ENCODE data around the gene GPX4.

The GPX4 gene, protein sequence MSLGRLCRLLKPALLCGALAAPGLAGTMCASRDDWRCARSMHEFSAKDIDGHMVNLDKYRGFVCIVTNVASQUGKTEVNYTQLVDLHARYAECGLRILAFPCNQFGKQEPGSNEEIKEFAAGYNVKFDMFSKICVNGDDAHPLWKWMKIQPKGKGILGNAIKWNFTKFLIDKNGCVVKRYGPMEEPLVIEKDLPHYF

DNA sequence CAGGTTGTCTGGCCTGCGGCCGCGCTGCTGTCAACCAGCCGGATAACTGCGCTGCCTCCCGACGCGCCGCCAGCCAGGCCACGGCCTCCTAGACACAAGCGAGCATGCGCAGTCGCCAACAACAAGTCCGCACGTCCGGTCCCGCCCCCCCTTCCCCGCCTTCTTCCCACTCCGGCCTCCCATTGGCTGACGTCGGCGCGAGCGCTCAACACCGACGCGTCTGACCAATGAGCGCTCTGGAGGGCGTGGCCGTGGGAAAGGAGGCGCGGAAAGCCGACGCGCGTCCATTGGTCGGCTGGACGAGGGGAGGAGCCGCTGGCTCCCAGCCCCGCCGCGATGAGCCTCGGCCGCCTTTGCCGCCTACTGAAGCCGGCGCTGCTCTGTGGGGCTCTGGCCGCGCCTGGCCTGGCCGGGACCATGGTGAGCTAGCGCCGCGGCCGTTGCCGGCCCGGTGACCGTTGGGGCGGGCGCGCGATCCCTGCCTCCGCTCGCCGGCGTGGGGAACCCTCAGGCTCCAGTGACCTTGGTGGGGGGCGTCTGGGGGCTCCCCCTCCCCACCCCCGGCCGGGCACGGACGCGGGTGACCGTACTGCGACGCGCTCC lies at the start of gene GPX4:
GPX4 (plus strand) TSS at position 287 of the 603 bp plus-strand sequence; CDS start at position 337, 50 bp downstream.
- peak; percentile 92 for DNase-seq

DNA sequence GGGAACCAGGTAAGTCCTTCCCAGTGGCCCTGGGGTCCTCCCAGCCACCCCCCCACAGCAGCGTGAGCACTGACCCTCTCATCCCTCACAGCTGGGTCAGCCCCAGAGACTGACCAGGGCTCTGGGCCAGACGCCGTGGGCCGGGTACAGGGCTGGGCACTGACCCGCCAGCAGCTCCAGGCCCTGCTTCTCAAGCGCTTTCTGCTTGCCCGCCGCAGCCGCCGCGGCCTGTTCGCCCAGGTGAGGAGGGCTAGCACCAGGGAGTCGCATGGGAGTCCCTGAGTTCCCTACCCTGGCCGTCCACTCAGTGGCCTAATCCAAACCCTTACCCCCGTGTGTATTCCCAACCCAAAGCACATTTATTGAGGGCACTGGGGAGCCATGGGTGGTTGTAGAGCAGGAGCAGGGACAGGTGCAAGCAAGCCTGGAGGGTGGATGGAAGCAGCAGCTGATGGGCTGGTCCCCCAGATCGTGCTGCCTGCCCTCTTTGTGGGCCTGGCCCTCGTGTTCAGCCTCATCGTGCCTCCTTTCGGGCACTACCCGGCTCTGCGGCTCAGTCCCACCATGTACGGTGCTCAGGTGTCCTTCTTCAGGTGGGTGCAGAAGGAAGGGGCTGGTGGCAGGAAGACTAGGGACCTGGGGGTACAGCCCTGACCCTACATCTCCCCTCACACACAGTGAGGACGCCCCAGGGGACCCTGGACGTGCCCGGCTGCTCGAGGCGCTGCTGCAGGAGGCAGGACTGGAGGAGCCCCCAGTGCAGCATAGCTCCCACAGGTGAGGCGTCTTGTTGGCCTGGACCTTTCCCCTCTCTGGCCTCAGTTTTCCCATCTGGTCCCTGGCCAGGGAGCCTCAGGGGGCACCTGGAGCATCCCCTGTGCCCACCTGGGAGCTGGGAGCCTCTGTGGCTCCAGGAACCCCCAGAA lies 49.4 kb upstream of the GPX4 start:
- no peak for DNase-seq

DNA sequence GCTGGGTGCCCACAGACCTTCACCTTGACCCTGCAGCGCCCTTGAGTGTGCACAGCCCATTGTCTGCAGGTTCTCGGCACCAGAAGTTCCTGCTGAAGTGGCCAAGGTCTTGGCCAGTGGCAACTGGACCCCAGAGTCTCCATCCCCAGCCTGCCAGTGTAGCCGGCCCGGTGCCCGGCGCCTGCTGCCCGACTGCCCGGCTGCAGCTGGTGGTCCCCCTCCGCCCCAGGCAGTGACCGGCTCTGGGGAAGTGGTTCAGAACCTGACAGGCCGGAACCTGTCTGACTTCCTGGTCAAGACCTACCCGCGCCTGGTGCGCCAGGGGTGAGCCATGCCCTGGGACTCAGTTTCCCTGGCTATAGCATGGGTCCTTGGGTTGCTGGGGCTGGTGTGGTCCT lies 48.8 kb upstream of the GPX4 start:
- no peak for DNase-seq

- no peak for DNase-seq
Measured at GRCh38 chr19:1055886-1056620, 47.7 kb upstream of the GPX4 start.

DNA sequence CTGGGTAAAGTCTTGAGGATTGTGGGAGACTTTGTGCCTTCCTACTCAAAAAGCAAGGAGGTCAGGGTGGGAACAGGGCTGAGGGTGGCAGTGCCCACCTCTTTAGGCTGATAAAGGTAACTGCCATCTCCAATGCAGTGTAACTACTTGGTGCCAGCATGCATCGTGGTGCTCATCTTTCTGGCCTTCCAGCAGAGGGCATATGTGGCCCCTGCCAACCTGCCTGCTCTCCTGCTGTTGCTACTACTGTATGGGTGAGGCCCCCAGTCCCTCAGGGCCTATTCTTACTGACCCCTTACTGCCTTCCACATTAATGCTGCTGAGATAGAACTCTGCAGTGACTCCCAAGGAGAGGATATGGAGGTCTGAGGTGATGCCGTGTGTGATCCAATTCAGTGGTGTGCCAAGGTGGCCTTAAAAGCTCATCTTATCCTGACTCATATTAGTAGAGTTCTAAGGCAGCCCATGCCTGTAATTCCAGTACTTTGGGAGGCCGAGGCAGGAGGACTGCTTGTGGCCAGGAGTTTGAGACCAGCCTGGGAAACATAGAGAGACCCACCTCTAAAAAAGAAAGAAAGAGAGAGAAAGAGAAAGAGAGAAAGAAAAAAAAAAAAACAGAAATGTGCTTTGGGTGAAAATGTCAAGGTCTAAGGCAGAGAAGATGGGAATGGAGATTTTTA lies 46.5 kb upstream of the GPX4 start:
- no peak for DNase-seq

GRCh38 chr19:1058112-1058511 lies 45.7 kb upstream of the GPX4 start:
- DNase-seq = no peak

- DNase-seq = no peak
Measured at GRCh38 chr19:1060689-1061088, 43.1 kb upstream of the GPX4 start.

DNA sequence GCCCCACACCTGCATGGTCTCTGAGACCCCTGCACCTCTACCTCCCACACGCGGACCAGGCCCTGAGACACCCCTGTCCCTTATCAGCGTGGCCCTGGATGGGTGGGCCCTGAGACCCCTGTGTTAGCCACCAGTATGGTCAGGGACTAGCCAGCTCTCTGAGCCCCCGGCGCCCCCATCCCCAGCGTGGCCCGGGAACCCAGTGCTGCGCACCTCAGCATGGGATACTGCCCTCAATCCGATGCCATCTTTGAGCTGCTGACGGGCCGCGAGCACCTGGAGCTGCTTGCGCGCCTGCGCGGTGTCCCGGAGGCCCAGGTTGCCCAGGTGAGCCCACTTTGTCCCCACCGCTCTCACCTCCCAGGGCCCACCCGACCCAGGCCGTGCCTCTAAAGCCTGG lies 41.8 kb upstream of the GPX4 start:
- no peak for DNase-seq

DNA sequence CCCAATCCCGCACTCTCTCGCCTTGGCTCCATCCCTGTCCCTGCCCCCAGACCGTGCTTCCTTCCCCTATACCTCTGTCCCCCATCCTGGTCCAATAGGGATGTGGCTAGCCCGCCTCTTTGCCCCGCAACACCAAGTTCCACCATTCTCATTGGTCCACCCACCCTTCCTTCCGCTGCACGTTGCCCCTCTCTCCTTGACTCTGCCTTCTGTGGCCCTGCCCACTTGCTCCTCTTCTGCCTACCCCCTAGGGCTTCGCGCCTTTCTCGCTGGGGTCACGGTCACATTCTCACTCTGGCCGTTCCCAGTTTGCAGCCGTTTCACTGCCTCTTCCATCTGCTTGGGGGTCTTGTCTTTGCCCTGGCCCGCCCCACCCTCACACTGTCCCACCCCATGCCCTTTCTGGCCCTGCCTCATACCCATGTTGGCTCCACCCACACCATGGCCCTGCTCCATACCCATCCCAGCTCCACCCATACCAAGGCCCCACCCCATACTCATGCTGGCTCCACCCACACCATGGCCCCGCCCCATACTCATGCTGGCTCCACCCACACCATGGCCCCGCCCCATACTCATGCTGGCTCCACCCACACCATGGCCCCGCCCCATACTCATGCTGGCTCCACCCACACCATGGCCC lies 41.3 kb upstream of the GPX4 start:
- DNase-seq = no peak

- no peak for DNase-seq
Measured at GRCh38 chr19:1063030-1063908, 40.5 kb upstream of the GPX4 start.

GRCh38 chr19:1063909-1064660 lies 39.7 kb upstream of the GPX4 start:
- DNase-seq = no peak

GRCh38 chr19:1064661-1065605 lies 38.9 kb upstream of the GPX4 start:
- no peak for DNase-seq

DNA sequence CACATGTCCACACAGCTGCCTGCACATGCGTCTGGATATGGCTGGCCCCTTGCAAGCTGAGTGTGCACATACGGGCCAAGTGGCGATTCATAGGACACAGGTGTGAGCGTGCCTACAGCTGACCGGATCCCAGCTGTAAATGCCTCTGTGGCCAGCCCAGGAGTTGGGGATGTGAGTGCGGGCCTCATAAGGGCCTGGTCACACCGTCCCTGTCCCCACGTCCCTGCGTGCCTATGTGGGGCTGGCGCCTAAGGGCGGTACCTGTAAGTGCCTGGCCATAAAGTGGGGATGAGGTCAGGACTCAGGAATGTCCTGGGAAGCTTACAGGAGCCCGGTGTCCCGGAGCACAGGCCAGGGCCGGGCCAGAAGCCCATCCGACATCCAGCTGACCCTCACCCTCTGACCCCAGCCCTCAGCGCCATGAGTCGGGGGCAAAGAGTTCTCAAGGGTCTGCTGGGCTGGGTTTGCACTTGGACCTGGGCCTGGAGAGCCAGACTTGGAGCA lies 38.1 kb upstream of the GPX4 start:
- DNase-seq = no peak

- no peak for DNase-seq
Measured at GRCh38 chr19:1066251-1066747, 37.5 kb upstream of the GPX4 start.

GRCh38 chr19:1066748-1067340 lies 37.0 kb upstream of the GPX4 start, which contains the start of gene ARHGAP45:
TSS of gene ARHGAP45 (plus strand) at chr19:1067167. CDS start at chr19:1067406, 239 bp downstream.
- no peak for DNase-seq

DNA sequence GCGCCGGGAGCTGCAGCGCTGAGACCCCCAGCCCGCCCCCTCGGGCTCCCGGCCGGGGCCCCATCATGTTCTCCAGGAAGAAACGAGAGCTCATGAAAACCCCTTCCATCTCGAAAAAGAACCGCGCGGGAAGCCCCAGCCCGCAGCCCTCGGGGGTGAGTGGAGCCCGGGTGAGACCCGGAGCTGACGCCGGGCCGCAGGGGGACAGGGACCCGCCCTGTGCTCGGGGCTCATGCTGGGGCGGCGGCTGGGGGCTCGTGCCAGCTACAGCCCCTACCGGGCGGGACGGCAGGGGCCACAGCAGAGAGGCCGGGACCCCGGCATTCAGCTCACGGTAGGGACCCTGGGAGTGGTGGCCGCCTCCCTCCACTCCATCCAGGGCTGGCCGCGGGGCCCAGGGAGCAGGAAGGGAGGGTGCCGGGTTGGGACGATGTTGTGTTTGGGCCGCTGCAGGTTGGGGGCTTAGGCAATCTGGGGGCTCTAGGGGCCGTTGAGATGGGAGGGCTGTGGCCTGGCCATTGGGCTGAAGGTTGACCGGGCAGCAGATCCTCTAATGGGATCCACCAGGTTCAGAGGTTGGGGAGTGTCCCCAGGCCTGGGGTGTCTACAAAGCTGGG lies 36.3 kb upstream of the GPX4 start:
- no peak for DNase-seq
